IMR-90 (cell line): ENCODE results near the gene PRKD1. TPM values are rescaled to one million over a fixed set of nuclear protein-coding genes. Genes with fewer than 3 reads are reported as not detected.

Experiments used
- ATAC-seq: fragments of 200-7000 bp; cut with Tn5 transposase; 2 replicates; pipeline ENCODE4 v1.9.1; 2020; ENCODE audit warnings: low read depth, mild to moderate bottlenecking, moderate library complexity
- BruUV-seq: library from RNA; stranded (reverse); fragments of 400-500 nt; replicated peaks from 2 replicates; lab custom pipeline; 2021; lab: Mats Ljungman, UMichigan
- CTCF ChIA-PET: fragments of 300-600 bp; formaldehyde crosslinking; extraction: SDS; loops from one replicate; lab custom pipeline; 2021; ENCODE audit warnings: antibody characterized with exemption; lab: Yijun Ruan, JAX
- POLR2A ChIA-PET: fragments of 300-600 bp; sonication (Branson Sonifier 250); formaldehyde crosslinking; loops from one replicate; lab custom pipeline; 2022; ENCODE audit warnings: antibody characterized with exemption; ENCODE audit not compliant: unreplicated experiment; lab: Charles Lee
- DNase-seq: peaks from one replicate; pipeline ENCODE4 v3.0.0; 2013
- H2AFZ ChIP-seq: replicated peaks from 2 replicates; pipeline ENCODE3; 2013; ENCODE audit warnings: low read length, mild to moderate bottlenecking; ENCODE audit not compliant: poor library complexity
- H2AK5ac ChIP-seq: 2 replicates; pipeline ENCODE4 v1.6.1; 2013; ENCODE audit warnings: low read depth, low read length, inconsistent platforms
- H2AK9ac ChIP-seq: replicated peaks from 2 replicates; pipeline ENCODE3; 2013; ENCODE audit warnings: mild to moderate bottlenecking, low read depth, low read length, moderate library complexity; ENCODE audit not compliant: poor library complexity
- H2BK120ac ChIP-seq: 2 replicates; pipeline ENCODE4 v1.6.1; 2013; ENCODE audit warnings: low read depth, low read length, inconsistent platforms
- H2BK15ac ChIP-seq: 3 replicates; pipeline ENCODE4 v1.6.1; 2013; ENCODE audit warnings: low read depth, low read length, inconsistent platforms
- H2BK20ac ChIP-seq: 2 replicates; pipeline ENCODE4 v1.6.1; 2013; ENCODE audit warnings: low read depth, mild to moderate bottlenecking, inconsistent platforms, low read length, moderate library complexity
- H2BK5ac ChIP-seq: 2 replicates; pipeline ENCODE4 v1.6.1; 2013; ENCODE audit warnings: mild to moderate bottlenecking, low read depth, low read length, inconsistent platforms; ENCODE audit not compliant: poor library complexity, severe bottlenecking
- H3K14ac ChIP-seq: replicated peaks from 2 replicates; pipeline ENCODE4 v1.6.1; 2013; ENCODE audit warnings: low read depth, low read length, inconsistent platforms
- H3K18ac ChIP-seq: 2 replicates; pipeline ENCODE4 v1.6.1; 2013; ENCODE audit warnings: low read depth, low read length, control low read depth
- H3K23ac ChIP-seq: 2 replicates; pipeline ENCODE4 v1.6.1; 2013; ENCODE audit warnings: low read depth, low read length, inconsistent platforms
- H3K27ac ChIP-seq: 2 replicates; pipeline ENCODE4 v1.5.1; 2013; ENCODE audit warnings: mild to moderate bottlenecking, control low read depth, low read length; ENCODE audit not compliant: insufficient read depth
- H3K27me3 ChIP-seq: 2 replicates; pipeline ENCODE4 v1.6.1; 2013; ENCODE audit warnings: low read length; ENCODE audit not compliant: control insufficient read depth, insufficient read depth
- H3K36me3 ChIP-seq: 2 replicates; pipeline ENCODE4 v1.6.1; 2013; ENCODE audit warnings: low read length, mixed read lengths; ENCODE audit not compliant: control insufficient read depth, insufficient read depth
- H3K4ac ChIP-seq: 2 replicates; pipeline ENCODE4 v1.6.1; 2013; ENCODE audit warnings: low read depth, low read length, inconsistent platforms
- H3K4me1 ChIP-seq: 2 replicates; pipeline ENCODE4 v1.6.1; 2013; ENCODE audit warnings: low read length, mixed read lengths; ENCODE audit not compliant: control insufficient read depth, insufficient read depth
- H3K4me2 ChIP-seq: 2 replicates; pipeline ENCODE4 v1.6.1; 2013; ENCODE audit warnings: low read depth, mild to moderate bottlenecking, control low read depth, low read length, moderate library complexity
- H3K4me3 ChIP-seq: 2 replicates; pipeline ENCODE4 v1.5.1; 2013; ENCODE audit warnings: low read depth, mild to moderate bottlenecking, control low read depth, low read length, moderate library complexity; ENCODE audit not compliant: insufficient read depth
- H3K56ac ChIP-seq: 2 replicates; pipeline ENCODE4 v1.6.1; 2013; ENCODE audit warnings: low read length, inconsistent platforms; ENCODE audit not compliant: insufficient read depth; ENCODE audit errors: extremely low read depth
- H3K79me1 ChIP-seq, 2 experiments: 2 replicates each; pipeline ENCODE4 v1.6.1; 2013; ENCODE audit warnings: low read length in 2 of 2, inconsistent platforms in 1 of 2, low read depth in 1 of 2
- H3K9ac ChIP-seq: 2 replicates; pipeline ENCODE4 v1.6.1; 2013; ENCODE audit warnings: low read depth, low read length, control low read depth
- H3K9me1 ChIP-seq: 2 replicates; pipeline ENCODE4 v1.6.1; 2013; ENCODE audit warnings: low read length, inconsistent platforms; ENCODE audit not compliant: insufficient read depth
- H3K9me3 ChIP-seq: 2 replicates; pipeline ENCODE4 v1.6.1; 2013; ENCODE audit warnings: low read length; ENCODE audit not compliant: control insufficient read depth, insufficient read depth
- H4K20me1 ChIP-seq: 2 replicates; pipeline ENCODE4 v1.6.1; 2013; ENCODE audit warnings: low read length, inconsistent platforms; ENCODE audit not compliant: insufficient read depth
- H4K5ac ChIP-seq: 2 replicates; pipeline ENCODE4 v1.6.1; 2013; ENCODE audit warnings: mild to moderate bottlenecking, low read depth, low read length, control low read depth
- H4K8ac ChIP-seq, 2 experiments: 2 replicates each; pipeline ENCODE4 v1.6.1; 2013; ENCODE audit warnings: low read depth in 2 of 2, low read length in 2 of 2, control low read depth in 1 of 2, inconsistent platforms in 1 of 2
- H4K91ac ChIP-seq: 2 replicates; pipeline ENCODE4 v1.6.1; 2013; ENCODE audit warnings: low read depth, low read length, inconsistent platforms; ENCODE audit not compliant: insufficient read depth
- MAFK ChIP-seq: IDR thresholded peaks from 2 replicates; pipeline ENCODE4 v1.6.1; 2012; ENCODE audit warnings: low read depth, low read length, improper control_type of control experiment
- MXI1 ChIP-seq: IDR thresholded peaks from 2 replicates; pipeline ENCODE4 v1.6.1; 2012; ENCODE audit warnings: low read depth, mild to moderate bottlenecking, low read length, moderate library complexity, borderline replicate concordance
- RCOR1 ChIP-seq: IDR thresholded peaks from 2 replicates; pipeline ENCODE4 v1.6.1; 2012; ENCODE audit warnings: mild to moderate bottlenecking, low read length, improper control_type of control experiment; ENCODE audit not compliant: insufficient replicate concordance
- SMC3 ChIP-seq: fragments of 150-350 bp; IDR thresholded peaks from 2 replicates; pipeline ENCODE4 v1.6.1; 2016; ENCODE audit warnings: low read depth, mild to moderate bottlenecking, antibody characterized with exemption, low read length, moderate library complexity
- WGBS, 2 experiments: methylation state at CpG; one replicate each; pipeline versions ENCODE4 v1.1.5 to v1.1.7; 2013; ENCODE audit warnings: missing lambda C conversion rate in 2 of 2; ENCODE audit not compliant: insufficient read length in 1 of 2; ENCODE audit errors: extremely low coverage in 2 of 2; 5-methylcytosine and 5-hydroxymethylcytosine counted together
- dilution Hi-C: fragments of 300-500 bp; cut with HindIII; formaldehyde crosslinking; loops from one replicate; pipeline ENCODE4 v1.14.3; 2018; ENCODE audit warnings: low sequenced_read_pairs; ENCODE audit not compliant: unreplicated experiment
- in situ Hi-C: fragments of 300-500 bp; cut with MboI; formaldehyde crosslinking; loops from 3 replicates; pipeline ENCODE4 v1.14.3; 2019; ENCODE audit warnings: low sequenced_read_pairs, inconsistent platforms, mixed read lengths
- intact Hi-C: fragments of 100-400 bp; cut with micrococcal nuclease; formaldehyde crosslinking; loops from 2 replicates; pipeline ENCODE4 v1.10.0; 2022
- polyA plus RNA-seq, 3 experiments: library from polyadenylated mRNA; depleted of rRNA; stranded (reverse); fragments of >200 nt; gene quantifications; 2 replicates each; pipeline ENCODE4 v1.2.3, GENCODE V29; 2012; ENCODE audit warnings: low replicate concordance in 1 of 3
- total RNA-seq: library from RNA; depleted of rRNA; stranded (reverse); fragments of >200 nt; gene quantifications from 2 replicates; pipeline ENCODE4 v1.2.3, GENCODE V29; 2012
- TF ChIP-seq, protein P1 (sequence below): fragments of 150-350 bp; IDR thresholded peaks from 2 replicates; pipeline ENCODE4 v1.6.1; 2016; ENCODE audit warnings: low read depth, mild to moderate bottlenecking, low read length, moderate library complexity, borderline replicate concordance

Gene PRKD1
- total and polyA plus RNA-seq, 2 of the 4 experiments (the other 2 are of a cell fraction), result 12.9 to 14.2 TPM

DNA sequence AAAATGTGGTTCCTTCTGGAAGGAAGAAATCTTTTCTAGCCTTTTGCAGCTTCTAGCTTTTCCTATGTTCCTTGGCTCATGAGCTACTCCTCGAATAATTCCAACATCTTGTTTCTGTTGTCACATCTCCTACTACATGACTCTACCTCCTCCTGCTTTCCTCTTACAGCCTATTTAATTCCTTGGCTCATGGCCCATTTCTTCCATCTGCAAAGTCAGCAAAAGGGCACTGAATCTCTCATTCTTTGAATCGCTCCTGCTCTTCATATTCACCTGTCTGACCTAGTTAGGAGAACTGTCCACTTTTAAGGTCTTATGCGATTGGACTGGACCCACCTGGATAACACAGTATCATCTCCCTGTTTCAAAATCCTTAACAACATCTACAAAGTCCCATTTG is 15.8 kb downstream of the PRKD1 start:
- no peak for ATAC-seq
- no peak overlapping the region for H3K4me3 ChIP-seq
- POLR2A ChIA-PET, result no interaction called here

More for the DNA sequence above, 15.8 kb downstream of the PRKD1 start:
- no peaks in the 10 kb centered on the region for H3K9me1 ChIP-seq
- no peak overlapping the region for H3K9ac ChIP-seq
- in situ Hi-C loops (loop anchor here (25.0 kb wide), 1 partner anchor 300 kb away; no protein-coding TSS in a partner anchor), dilution Hi-C loops (no loop called here), intact Hi-C loops (no loop called here)
- H2BK5ac ChIP-seq, result no peak overlapping the region
- no peak overlapping the region for H4K8ac ChIP-seq
- H3K23ac ChIP-seq, result peak overlapping the region; percentile 20; the same call in 1 of the 2 replicates
- H3K9me3 ChIP-seq, result no peaks in the 10 kb centered on the region
- H3K56ac ChIP-seq, result no peak overlapping the region
- peaks cover 3% of the 10 kb centered on the region; the same call in 1 of the 2 replicates for H3K36me3 ChIP-seq
- H3K18ac ChIP-seq, result no peak overlapping the region
- no peaks in the 10 kb centered on the region for H3K27me3 ChIP-seq
- H2BK20ac ChIP-seq, result peak overlapping the region; percentile 18; the same call in 1 of the 2 replicates
- no peaks in the 10 kb centered on the region for H3K4me1 ChIP-seq
- no peak overlapping the region for H3K27ac ChIP-seq
- H2AFZ ChIP-seq, result no peak overlapping the region
- CTCF ChIA-PET, result no interaction called here
- H3K14ac ChIP-seq, result no peak overlapping the region
- H3K79me1 ChIP-seq, result peaks cover 12 to 33% of the 10 kb centered on the region in 2 experiments
- H4K20me1 ChIP-seq, result peaks cover 3% of the 10 kb centered on the region; the same call in 1 of the 2 replicates
- 0 out of 3 replicates have a peak overlapping the region, but pooled peaks have one; percentile 28 for H2BK15ac ChIP-seq
- no TSS peak for BruUV-seq
- no peak overlapping the region for H4K5ac ChIP-seq
- TF ChIP-seq RCOR1 (no peak), MXI1 (no peak), SMC3 (no peak), MAFK (peak; percentile 68)
- TF ChIP-seq, protein P1, sequence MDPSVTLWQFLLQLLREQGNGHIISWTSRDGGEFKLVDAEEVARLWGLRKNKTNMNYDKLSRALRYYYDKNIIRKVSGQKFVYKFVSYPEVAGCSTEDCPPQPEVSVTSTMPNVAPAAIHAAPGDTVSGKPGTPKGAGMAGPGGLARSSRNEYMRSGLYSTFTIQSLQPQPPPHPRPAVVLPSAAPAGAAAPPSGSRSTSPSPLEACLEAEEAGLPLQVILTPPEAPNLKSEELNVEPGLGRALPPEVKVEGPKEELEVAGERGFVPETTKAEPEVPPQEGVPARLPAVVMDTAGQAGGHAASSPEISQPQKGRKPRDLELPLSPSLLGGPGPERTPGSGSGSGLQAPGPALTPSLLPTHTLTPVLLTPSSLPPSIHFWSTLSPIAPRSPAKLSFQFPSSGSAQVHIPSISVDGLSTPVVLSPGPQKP, result no peak
- no peak overlapping the region for H2BK120ac ChIP-seq
- no peak overlapping the region for H3K4me2 ChIP-seq
- no peak overlapping the region for H3K4ac ChIP-seq
- no CpG with 5 or more reads among the region's 3 CpGs for WGBS, 2 experiments
- no peak overlapping the region for H2AK9ac ChIP-seq
- no peak for DNase-seq
- H2AK5ac ChIP-seq, result no peak overlapping the region
- H4K91ac ChIP-seq, result no peak overlapping the region
